Measurements from ENCODE around the gene LDLRAD4.

The LDLRAD4 gene

DNA sequence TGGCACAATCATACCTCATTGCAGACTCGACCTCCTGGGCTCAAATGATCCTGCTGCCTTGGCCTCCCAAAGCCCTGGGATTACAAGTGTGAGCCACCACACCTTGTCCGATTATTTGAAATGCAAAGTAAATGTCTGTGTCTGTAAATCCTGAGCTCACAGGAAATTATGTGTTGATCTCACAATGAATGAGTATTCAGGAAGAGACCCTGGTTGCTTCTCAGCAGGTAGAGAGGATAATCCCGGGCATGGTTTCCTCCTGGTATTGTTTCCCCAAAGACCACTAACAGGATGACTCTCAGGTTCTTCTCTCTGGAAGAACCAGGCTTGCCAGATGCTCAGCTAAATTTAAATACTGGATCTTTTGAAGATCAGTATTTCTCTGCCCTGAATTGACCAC, 147.6 kb downstream of the LDLRAD4 start:
- DNase-seq (ENCODE audit: low read depth in 1 of 2, low spot score in 1 of 2): no peak
- no peaks in the 10 kb centered on the region for H3K27me3 ChIP-seq (ENCODE audit: insufficient read depth, poor library complexity, severe bottlenecking)
- no peak overlapping the region for H3K4me3 ChIP-seq (replicated peaks; ENCODE audit: insufficient read depth, low read length)
- H3K27ac ChIP-seq (replicated peaks): no peak overlapping the region
- TF ChIP-seq, protein P1, sequence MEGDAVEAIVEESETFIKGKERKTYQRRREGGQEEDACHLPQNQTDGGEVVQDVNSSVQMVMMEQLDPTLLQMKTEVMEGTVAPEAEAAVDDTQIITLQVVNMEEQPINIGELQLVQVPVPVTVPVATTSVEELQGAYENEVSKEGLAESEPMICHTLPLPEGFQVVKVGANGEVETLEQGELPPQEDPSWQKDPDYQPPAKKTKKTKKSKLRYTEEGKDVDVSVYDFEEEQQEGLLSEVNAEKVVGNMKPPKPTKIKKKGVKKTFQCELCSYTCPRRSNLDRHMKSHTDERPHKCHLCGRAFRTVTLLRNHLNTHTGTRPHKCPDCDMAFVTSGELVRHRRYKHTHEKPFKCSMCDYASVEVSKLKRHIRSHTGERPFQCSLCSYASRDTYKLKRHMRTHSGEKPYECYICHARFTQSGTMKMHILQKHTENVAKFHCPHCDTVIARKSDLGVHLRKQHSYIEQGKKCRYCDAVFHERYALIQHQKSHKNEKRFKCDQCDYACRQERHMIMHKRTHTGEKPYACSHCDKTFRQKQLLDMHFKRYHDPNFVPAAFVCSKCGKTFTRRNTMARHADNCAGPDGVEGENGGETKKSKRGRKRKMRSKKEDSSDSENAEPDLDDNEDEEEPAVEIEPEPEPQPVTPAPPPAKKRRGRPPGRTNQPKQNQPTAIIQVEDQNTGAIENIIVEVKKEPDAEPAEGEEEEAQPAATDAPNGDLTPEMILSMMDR (IDR thresholded peaks at IDR 0.05; ENCODE audit: insufficient read depth, low read length): no peak
- TF ChIP-seq SPI1 (IDR thresholded peaks at IDR 0.05; ENCODE audit: borderline replicate concordance, low read depth) (no peak), POLR2AphosphoS5 (IDR thresholded peaks at IDR 0.05; ENCODE audit: low read depth) (no peak), GABPA (IDR thresholded peaks at IDR 0.05; ENCODE audit: low read depth) (no peak)
- TF ChIP-seq, protein P2, sequence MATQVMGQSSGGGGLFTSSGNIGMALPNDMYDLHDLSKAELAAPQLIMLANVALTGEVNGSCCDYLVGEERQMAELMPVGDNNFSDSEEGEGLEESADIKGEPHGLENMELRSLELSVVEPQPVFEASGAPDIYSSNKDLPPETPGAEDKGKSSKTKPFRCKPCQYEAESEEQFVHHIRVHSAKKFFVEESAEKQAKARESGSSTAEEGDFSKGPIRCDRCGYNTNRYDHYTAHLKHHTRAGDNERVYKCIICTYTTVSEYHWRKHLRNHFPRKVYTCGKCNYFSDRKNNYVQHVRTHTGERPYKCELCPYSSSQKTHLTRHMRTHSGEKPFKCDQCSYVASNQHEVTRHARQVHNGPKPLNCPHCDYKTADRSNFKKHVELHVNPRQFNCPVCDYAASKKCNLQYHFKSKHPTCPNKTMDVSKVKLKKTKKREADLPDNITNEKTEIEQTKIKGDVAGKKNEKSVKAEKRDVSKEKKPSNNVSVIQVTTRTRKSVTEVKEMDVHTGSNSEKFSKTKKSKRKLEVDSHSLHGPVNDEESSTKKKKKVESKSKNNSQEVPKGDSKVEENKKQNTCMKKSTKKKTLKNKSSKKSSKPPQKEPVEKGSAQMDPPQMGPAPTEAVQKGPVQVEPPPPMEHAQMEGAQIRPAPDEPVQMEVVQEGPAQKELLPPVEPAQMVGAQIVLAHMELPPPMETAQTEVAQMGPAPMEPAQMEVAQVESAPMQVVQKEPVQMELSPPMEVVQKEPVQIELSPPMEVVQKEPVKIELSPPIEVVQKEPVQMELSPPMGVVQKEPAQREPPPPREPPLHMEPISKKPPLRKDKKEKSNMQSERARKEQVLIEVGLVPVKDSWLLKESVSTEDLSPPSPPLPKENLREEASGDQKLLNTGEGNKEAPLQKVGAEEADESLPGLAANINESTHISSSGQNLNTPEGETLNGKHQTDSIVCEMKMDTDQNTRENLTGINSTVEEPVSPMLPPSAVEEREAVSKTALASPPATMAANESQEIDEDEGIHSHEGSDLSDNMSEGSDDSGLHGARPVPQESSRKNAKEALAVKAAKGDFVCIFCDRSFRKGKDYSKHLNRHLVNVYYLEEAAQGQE (IDR thresholded peaks at IDR 0.05; ENCODE audit: insufficient replicate concordance, low read depth): no peak

DNA sequence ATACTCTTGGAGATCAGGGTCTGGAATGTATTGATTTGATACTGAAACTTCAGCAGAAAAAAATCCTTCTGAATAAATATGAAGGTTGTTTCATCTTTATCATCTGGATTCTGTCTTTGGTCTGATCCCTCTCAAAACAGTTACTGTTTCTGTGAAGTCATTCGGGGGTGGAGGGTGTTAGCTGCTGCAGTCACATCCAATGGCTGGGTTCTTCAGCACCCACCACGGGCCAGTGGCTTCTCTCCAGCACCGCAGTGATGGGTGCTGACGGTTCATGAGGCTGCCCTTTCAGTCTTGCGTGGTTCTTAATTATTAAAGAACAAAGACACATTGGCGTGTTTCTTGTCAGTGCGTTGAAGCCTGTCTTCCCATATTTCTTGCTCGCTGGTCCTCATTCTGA, 148.0 kb downstream of the LDLRAD4 start:
- Histone ChIP-seq H3K4me3 (replicated peaks; ENCODE audit: insufficient read depth, low read length) (no peak overlapping the region), H3K27ac (replicated peaks) (no peak overlapping the region), H3K27me3 (ENCODE audit: insufficient read depth, poor library complexity, severe bottlenecking) (no peaks in the 10 kb centered on the region)
- TF ChIP-seq POLR2AphosphoS5 (IDR thresholded peaks at IDR 0.05; ENCODE audit: low read depth) (no peak), SPI1 (IDR thresholded peaks at IDR 0.05; ENCODE audit: borderline replicate concordance, low read depth) (no peak), GABPA (IDR thresholded peaks at IDR 0.05; ENCODE audit: low read depth) (no peak)
- TF ChIP-seq, protein P2 (IDR thresholded peaks at IDR 0.05; ENCODE audit: insufficient replicate concordance, low read depth): no peak
- TF ChIP-seq, protein P1 (IDR thresholded peaks at IDR 0.05; ENCODE audit: insufficient read depth, low read length): no peak
- no peak for DNase-seq (ENCODE audit: low read depth in 1 of 2, low spot score in 1 of 2)

DNA sequence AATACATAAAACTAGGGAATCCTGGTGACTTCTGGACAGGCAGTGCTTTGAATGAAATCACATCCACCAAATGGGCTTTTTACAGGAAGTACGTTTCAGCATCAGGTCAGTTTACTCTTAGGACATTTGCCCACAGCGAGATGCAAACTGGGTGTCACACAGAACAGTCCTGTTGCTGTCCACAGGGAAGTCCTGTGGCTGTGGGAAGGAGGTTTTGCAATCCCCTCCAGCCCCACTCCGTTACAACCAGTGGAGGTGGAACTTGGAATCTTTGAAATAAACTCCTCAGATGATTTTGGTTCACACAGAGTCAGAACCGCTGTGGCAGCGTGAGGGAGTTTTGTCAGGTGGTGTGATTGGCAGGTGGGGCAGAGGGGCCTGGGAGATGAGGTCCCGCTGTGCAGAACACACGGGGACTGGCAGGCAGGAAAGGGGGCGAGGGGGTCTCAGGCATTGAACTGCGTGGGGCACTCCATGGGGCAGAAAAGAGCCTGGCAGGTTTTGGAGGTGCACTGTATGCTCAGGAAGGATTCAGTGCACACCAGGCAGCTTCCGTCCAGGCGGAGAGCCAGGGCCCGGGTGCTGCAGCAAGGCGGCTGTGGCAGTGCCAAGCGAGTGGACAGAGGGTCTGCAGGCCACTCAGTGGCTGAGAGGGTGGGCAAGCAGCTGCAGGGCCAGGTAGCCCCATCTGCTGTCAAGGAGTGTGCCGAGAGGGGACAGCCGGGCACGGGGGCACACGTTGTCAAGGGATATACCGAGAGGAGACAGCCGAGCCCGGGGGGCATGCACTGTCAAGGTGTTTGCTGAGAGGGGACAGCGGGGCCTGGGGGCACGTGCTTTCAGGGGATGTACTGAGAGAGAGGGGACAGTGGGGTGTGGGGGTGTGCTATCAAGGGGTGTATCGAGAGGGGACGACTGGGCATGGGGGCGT, 148.7 kb downstream of the LDLRAD4 start:
- TF ChIP-seq SPI1 (IDR thresholded peaks at IDR 0.05; ENCODE audit: borderline replicate concordance, low read depth) (no peak), GABPA (IDR thresholded peaks at IDR 0.05; ENCODE audit: low read depth) (no peak), POLR2AphosphoS5 (IDR thresholded peaks at IDR 0.05; ENCODE audit: low read depth) (no peak)
- TF ChIP-seq, protein P1 (IDR thresholded peaks at IDR 0.05; ENCODE audit: insufficient read depth, low read length): no peak
- TF ChIP-seq, protein P2 (IDR thresholded peaks at IDR 0.05; ENCODE audit: insufficient replicate concordance, low read depth): no peak
- H3K27me3 ChIP-seq (ENCODE audit: insufficient read depth, poor library complexity, severe bottlenecking): no peaks in the 10 kb centered on the region
- no peak for DNase-seq (ENCODE audit: low read depth in 1 of 2, low spot score in 1 of 2)
- H3K4me3 ChIP-seq (replicated peaks; ENCODE audit: insufficient read depth, low read length): no peak overlapping the region
- H3K27ac ChIP-seq (replicated peaks): no peak overlapping the region

All from HL-60 (cell line).